Activated CD4-positive, alpha-beta T cell treated with anti-CD3 and anti-CD28 coated beads for 48 hours (primary cell): Measurements from ENCODE around the gene HOXD4.

ENCODE experiments used
- DNase-seq: peaks from one replicate; pipeline ENCODE4 v3.0.0-alpha.2; 2020

HOXD4 gene

GRCh38 chr2:176114120-176114929, 37.0 kb upstream of the HOXD4 start:
- no peak for DNase-seq

- DNase-seq = no peak
Measured at GRCh38 chr2:176114930-176115625, 36.3 kb upstream of the HOXD4 start.

- no peak for DNase-seq
Measured at GRCh38 chr2:176115883-176116813, 35.2 kb upstream of the HOXD4 start, which contains the start of gene HOXD10. TSS of gene HOXD10 (plus strand) at chr2:176116778. CDS start at chr2:176116834, 56 bp downstream.

GRCh38 chr2:176117162-176117822, 34.1 kb upstream of the HOXD4 start:
- DNase-seq = no peak

- no peak for DNase-seq
Measured at GRCh38 chr2:176117823-176118371, 33.5 kb upstream of the HOXD4 start.

GRCh38 chr2:176118601-176119339, 32.6 kb upstream of the HOXD4 start:
- peak; percentile 53 for DNase-seq

GRCh38 chr2:176120364-176121189, 30.8 kb upstream of the HOXD4 start:
- DNase-seq = no peak

- DNase-seq = peak; percentile 34
Measured at GRCh38 chr2:176121190-176122051, 29.9 kb upstream of the HOXD4 start.

- no peak for DNase-seq
Measured at GRCh38 chr2:176122052-176122682, 29.2 kb upstream of the HOXD4 start.

- DNase-seq = peak; percentile 47
Measured at GRCh38 chr2:176122683-176123410, 28.5 kb upstream of the HOXD4 start, which contains the start of gene HOXD9. TSS of gene HOXD9 (plus strand) at chr2:176122719. CDS start at chr2:176122769, 50 bp downstream.

- DNase-seq = no peak
Measured at GRCh38 chr2:176123411-176124109, 27.8 kb upstream of the HOXD4 start.

GRCh38 chr2:176124110-176124946, 27.0 kb upstream of the HOXD4 start:
- DNase-seq = no peak

- DNase-seq = no peak
Measured at GRCh38 chr2:176124947-176125771, 26.2 kb upstream of the HOXD4 start.

GRCh38 chr2:176125772-176126054, 25.6 kb upstream of the HOXD4 start:
- DNase-seq = no peak

GRCh38 chr2:176126929-176127773, 24.2 kb upstream of the HOXD4 start:
- peak; percentile 74 for DNase-seq
